HepG2 (cell line): Measurements from ENCODE around the gene SYPL2. TPM values are rescaled to one million over a fixed set of nuclear protein-coding genes. Genes with fewer than 3 reads are reported as not detected.

Source experiments
- AKNA ChIP-seq: sonication (generic); formaldehyde crosslinking; IDR thresholded peaks from 2 replicates; pipeline ENCODE4 v1.4.0; 2020; ENCODE audit warnings: missing genetic modification reagents, borderline replicate concordance
- ATAD3A ChIP-seq: sonication (generic); formaldehyde crosslinking; IDR thresholded peaks from 2 replicates; pipeline ENCODE4 v1.4.0; 2020; ENCODE audit warnings: missing genetic modification reagents
- ATF5 ChIP-seq: sonication (generic); formaldehyde crosslinking; IDR thresholded peaks from 2 replicates; pipeline ENCODE4 v1.4.0; 2020; ENCODE audit warnings: mild to moderate bottlenecking, low read depth, missing genetic modification reagents
- BRF2 ChIP-seq: sonication (generic); formaldehyde crosslinking; IDR thresholded peaks from 2 replicates; pipeline ENCODE4 v1.8.1; 2022; ENCODE audit warnings: mild to moderate bottlenecking, missing genetic modification reagents
- CAMTA2 ChIP-seq: sonication (generic); formaldehyde crosslinking; IDR thresholded peaks from 2 replicates; pipeline ENCODE4 v1.4.0; 2020; ENCODE audit warnings: mild to moderate bottlenecking, missing genetic modification reagents, borderline replicate concordance
- HMG20B ChIP-seq: conservative IDR thresholded peaks from 2 replicates; pipeline ENCODE4 v1.6.1; 2016; ENCODE audit warnings: missing genetic modification reagents, missing compliant biosample characterization
- IKZF4 ChIP-seq: sonication (generic); formaldehyde crosslinking; IDR thresholded peaks from 2 replicates; pipeline ENCODE4 v1.5.1; 2020; ENCODE audit warnings: borderline replicate concordance, mild to moderate bottlenecking, low read depth, missing genetic modification reagents; ENCODE audit errors: not compliant biosample characterization
- IRF2 ChIP-seq: IDR thresholded peaks from 2 replicates; pipeline ENCODE4 v1.6.1; 2018; ENCODE audit warnings: missing genetic modification reagents, missing compliant biosample characterization
- PBX3 ChIP-seq: sonication (generic); formaldehyde crosslinking; IDR thresholded peaks from 2 replicates; pipeline ENCODE4 v1.8.1; 2023; ENCODE audit warnings: missing genetic modification reagents, inconsistent platforms, borderline replicate concordance
- PLSCR1 ChIP-seq: sonication (generic); formaldehyde crosslinking; IDR thresholded peaks from 2 replicates; pipeline ENCODE4 v1.5.0; 2020; ENCODE audit warnings: missing genetic modification reagents, mild to moderate bottlenecking, borderline replicate concordance
- TEF ChIP-seq: sonication (generic); formaldehyde crosslinking; IDR thresholded peaks from 2 replicates; pipeline ENCODE4 v1.5.0; 2020; ENCODE audit warnings: missing genetic modification reagents
- ZNF24 ChIP-seq: fragments of 450-650 bp; IDR thresholded peaks from 2 replicates; pipeline ENCODE4 v1.6.1; 2017; ENCODE audit warnings: antibody characterized with exemption, mild to moderate bottlenecking
- ZNF432 ChIP-seq: sonication (generic); formaldehyde crosslinking; IDR thresholded peaks from 2 replicates; pipeline ENCODE4 v1.5.0; 2020; ENCODE audit warnings: missing genetic modification reagents, mild to moderate bottlenecking, borderline replicate concordance
- ZNF574 ChIP-seq: sonication (generic); formaldehyde crosslinking; IDR thresholded peaks from 2 replicates; pipeline ENCODE4 v1.4.0; 2020; ENCODE audit warnings: missing genetic modification reagents
- ZNF674 ChIP-seq: sonication (generic); formaldehyde crosslinking; IDR thresholded peaks from 2 replicates; pipeline ENCODE4 v1.5.0; 2020; ENCODE audit warnings: low read depth, mild to moderate bottlenecking, missing genetic modification reagents
- polyA plus RNA-seq, 8 experiments: library from polyadenylated mRNA; depleted of rRNA in 3 of 8; stranded (reverse) in 7 of 8; unstranded in 1 of 8; fragments of >200 nt; fragmentation: Illumina TruSeq in 4 of 8; extraction: Trizol in 4 of 8; gene quantifications; 2 replicates each; pipeline versions ENCODE4 v1.2.1 to v1.2.3, GENCODE V29; 2011 to 2016; ENCODE audit warnings: low read depth in 4 of 8, missing spikeins in 1 of 8, mixed read lengths in 1 of 8; ENCODE audit not compliant: insufficient read depth in 1 of 8
- total RNA-seq, 5 experiments: library from RNA; depleted of rRNA; stranded (reverse); fragments of >200 nt; fragmentation: Illumina TruSeq; extraction: Trizol; gene quantifications; 2 replicates each; pipeline ENCODE4 v1.2.3, GENCODE V29; 2016; ENCODE audit warnings: low read depth in 1 of 5

Gene SYPL2
- total and polyA plus RNA-seq, 2 of the 13 experiments (the other 11 are each of a cell fraction or from before 2014, with no cell fraction given) = 0.17 to 0.24 TPM

- TF ChIP-seq ZNF574 (peak; percentile 68), ZNF24 (no peak), PLSCR1 (CRISPR knock-in tag) (no peak), ATAD3A (CRISPR knock-in tag) (no peak), ZNF674 (CRISPR knock-in tag) (no peak), HMG20B (no peak), IRF2 (CRISPR knock-in tag) (peak; percentile 80), BRF2 (CRISPR knock-in tag) (no peak), PBX3 (CRISPR knock-in tag) (no peak), TEF (no peak; the same call in 1 of the 2 replicates), ATF5 (CRISPR knock-in tag) (no peak), ZNF432 (CRISPR knock-in tag) (no peak), AKNA (CRISPR knock-in tag) (no peak), IKZF4 (CRISPR knock-in tag) (no peak), CAMTA2 (no peak)
Measured at GRCh38 chr1:109483672-109484518, 17.5 kb downstream of the SYPL2 start, which contains the start of gene ATXN7L2 (continued).
